ENCODE measurements around the gene PTMA. TPM values are rescaled to one million over a fixed set of nuclear protein-coding genes. Genes with fewer than 3 reads are reported as not detected.

PTMA gene
- total RNA-seq, 1 experiment from 2014 or later: 2,164 TPM

GRCh38 chr2:231708773-231709635, 679 bp downstream of the PTMA start (continued):
- TF ChIP-seq, protein P1, sequence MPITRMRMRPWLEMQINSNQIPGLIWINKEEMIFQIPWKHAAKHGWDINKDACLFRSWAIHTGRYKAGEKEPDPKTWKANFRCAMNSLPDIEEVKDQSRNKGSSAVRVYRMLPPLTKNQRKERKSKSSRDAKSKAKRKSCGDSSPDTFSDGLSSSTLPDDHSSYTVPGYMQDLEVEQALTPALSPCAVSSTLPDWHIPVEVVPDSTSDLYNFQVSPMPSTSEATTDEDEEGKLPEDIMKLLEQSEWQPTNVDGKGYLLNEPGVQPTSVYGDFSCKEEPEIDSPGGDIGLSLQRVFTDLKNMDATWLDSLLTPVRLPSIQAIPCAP (CRISPR knock-in tag; IDR thresholded peaks at IDR 0.05): peak; percentile 13; the same call in 1 of the 2 replicates
- TF ChIP-seq RORB (CRISPR knock-in tag; IDR thresholded peaks at IDR 0.05): no peak
- TF ChIP-seq ELF4 (CRISPR knock-in tag; IDR thresholded peaks at IDR 0.05; ENCODE audit: low read depth): no peak
- TF ChIP-seq HMGA2 (CRISPR knock-in tag; IDR thresholded peaks at IDR 0.05): no peak
- TF ChIP-seq JAZF1 (CRISPR knock-in tag; IDR thresholded peaks at IDR 0.05): no peak
- no peak for TF ChIP-seq ZNF532 (CRISPR knock-in tag; IDR thresholded peaks at IDR 0.05; ENCODE audit: borderline replicate concordance)
- no peak for TF ChIP-seq CREM (CRISPR knock-in tag; IDR thresholded peaks at IDR 0.05)
- TF ChIP-seq, protein P2, sequence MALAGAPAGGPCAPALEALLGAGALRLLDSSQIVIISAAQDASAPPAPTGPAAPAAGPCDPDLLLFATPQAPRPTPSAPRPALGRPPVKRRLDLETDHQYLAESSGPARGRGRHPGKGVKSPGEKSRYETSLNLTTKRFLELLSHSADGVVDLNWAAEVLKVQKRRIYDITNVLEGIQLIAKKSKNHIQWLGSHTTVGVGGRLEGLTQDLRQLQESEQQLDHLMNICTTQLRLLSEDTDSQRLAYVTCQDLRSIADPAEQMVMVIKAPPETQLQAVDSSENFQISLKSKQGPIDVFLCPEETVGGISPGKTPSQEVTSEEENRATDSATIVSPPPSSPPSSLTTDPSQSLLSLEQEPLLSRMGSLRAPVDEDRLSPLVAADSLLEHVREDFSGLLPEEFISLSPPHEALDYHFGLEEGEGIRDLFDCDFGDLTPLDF (CRISPR knock-in tag; IDR thresholded peaks at IDR 0.05): no peak
- no peak for TF ChIP-seq ZBTB43 (CRISPR knock-in tag; IDR thresholded peaks at IDR 0.05)
- no peak for TF ChIP-seq STAT6 (CRISPR knock-in tag; conservative IDR thresholded peaks at IDR 0.05; ENCODE audit: low read depth)
- no peak for TF ChIP-seq CTCF (IDR thresholded peaks at IDR 0.05)
- TF ChIP-seq MYBL2 (CRISPR knock-in tag; IDR thresholded peaks at IDR 0.05): 0 out of 2 replicates have a peak, but pooled peaks have one; percentile 8
- TF ChIP-seq ATF1 (CRISPR knock-in tag; IDR thresholded peaks at IDR 0.05): peak; percentile 22; the same call in 1 of the 2 replicates

Data from WTC11 (cell line).